Stimulated activated CD4-positive, alpha-beta T cell treated with anti-CD3 and anti-CD28 coated beads, Interleukin-2, amount 100 ng/mL, for 4 hours (primary cell): ENCODE data around the gene PRUNE2.
A peak's percentile ranks its signal among the peaks of the same experiment; 100 is the strongest.

ENCODE experiments used
- DNase-seq: peaks from one replicate; pipeline ENCODE4 v3.0.0-alpha.2; 2020; ENCODE audit warnings: low read depth

PRUNE2 gene

DNA sequence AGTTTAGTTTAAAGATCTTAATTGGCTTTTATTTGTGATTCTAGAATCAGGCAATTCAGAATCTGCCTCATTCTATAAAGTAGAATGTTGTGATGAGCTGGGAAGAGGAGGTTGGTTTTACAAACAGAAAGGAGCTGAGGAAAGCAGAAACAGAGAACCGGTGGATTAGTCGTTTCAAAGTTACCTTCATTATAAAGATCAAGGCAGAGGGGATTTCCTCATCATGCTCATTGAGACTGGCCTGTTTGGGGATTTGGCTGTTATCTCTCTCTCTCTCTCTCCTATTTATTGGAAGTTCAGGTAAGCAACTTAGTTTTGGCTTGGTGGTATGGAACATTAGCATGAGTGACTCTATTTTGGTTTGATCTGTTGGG is 313.0 kb downstream of the PRUNE2 start:
- DNase-seq, result no peak

DNA sequence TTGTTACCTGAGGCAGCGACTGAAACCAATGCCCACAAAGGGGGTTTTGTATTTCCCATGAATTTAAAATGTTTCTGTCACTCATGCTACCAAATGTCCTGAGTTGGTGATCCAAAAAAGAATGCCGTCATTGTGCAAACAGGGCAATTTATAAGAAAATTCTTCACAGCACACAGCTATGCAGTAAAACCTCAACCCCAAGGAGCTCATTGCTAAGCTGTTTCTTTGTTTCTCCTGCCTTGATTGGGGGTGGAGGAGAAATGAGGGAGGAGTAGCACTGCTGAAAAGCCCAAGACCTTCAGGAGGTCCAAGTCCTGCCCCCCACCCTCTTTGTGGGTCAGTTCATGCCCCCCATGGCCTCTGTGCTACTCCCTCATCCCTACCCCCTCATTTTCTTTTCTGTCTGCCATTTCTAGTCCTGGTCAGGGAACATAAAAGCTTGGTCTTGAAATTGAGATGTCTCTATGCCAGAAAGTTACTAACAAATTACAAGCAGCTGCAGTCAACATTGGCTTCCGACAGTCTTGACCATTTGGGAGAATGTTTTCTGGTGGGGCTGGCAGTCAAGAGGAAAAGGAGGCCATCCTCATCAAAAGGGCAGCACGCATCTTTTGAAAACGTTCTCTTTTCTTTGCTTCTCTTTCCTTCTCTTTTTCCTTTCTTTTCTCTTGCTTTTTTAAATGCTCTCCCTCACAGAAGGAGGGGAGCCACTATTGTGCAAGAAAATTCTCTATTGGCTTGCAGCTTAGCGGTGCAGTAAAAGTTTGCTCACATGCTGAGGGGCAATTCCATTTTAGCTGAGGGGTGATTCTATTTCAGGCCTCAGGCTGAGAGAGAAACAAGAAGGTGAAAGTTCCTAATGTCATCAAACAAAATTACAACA is 313.6 kb downstream of the PRUNE2 start:
- DNase-seq, result no peak

DNA sequence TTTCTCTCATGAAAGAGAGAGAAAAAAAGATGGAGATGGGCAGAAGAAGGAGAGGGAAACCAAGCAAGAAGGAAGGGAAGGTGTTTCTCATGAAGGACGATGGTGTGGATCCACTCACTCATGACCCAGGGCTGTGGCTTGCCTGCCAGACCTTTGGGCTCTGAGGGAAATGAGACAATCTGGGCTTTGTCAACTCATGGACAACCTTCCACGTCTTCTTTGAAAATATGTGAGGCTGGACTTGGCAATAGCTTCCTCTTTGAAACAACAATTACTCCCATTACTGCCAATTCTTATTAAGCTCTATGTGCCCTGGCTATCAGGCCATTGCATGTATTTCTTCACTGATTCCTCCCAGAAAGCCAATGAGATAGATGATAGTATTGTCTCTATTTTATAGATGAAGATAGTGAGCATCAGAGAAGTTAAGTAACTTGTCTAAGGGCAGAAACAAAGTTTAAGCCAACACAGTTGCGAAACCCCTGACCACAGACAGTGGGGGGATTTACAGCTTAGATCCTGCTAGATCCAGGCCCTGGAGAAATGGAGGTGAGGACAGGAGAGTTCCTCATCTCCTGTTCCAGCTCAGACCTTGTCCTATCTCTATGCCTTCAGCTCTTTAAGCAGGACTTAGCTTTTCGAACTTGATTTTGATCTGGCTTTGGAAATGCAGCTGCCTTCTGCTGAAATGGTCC is 314.5 kb downstream of the PRUNE2 start:
- no peak for DNase-seq

GRCh38 chr9:76588316-76588715 is 317.6 kb downstream of the PRUNE2 start:
- DNase-seq, result no peak

DNA sequence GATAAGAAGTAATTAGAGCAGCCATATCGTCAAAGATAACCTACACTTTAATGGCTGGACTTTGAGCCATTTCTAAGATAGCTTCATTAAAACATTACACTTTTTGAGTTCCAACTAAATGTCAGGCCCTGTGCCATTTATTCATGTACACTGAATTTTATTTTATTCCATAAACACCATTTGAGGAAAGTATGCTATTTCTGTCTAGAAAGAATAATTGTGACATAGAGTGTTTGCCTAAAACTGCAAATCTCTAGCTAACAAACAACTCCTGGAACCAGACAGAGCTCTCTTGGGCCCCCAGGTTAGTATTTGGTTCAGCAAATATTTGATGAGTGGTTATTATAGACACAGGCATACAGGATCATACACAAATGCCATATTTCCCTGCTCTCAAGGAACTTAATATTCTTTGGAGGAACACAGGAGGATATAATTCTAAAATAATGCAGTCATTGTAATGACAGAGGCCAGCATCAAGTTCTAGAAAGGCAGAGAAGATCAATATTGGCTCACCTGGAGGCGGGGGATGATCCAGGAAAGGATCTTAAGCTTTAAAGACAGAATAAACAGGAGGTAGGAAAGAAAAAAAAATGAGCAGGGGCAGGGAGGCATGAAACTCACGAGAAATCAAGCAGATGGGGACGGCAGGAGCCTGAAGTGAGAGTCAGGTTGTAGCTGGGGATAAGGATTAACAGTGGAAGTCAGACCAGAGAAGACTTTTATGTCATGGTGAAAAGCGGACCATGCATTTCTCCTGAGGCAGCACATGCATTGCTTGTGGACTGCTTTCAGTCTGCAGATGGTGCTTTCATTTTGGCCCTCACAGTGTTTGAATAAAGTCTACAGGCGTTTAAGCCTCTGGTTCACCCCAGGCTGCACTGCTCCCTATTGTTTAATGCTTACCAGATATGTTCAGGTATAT is 319.3 kb downstream of the PRUNE2 start:
- no peak for DNase-seq

- DNase-seq, result no peak
These were observed 320.2 kb downstream of the PRUNE2 start for GRCh38 chr9:76585487-76586389.

GRCh38 chr9:76583256-76583655 is 322.7 kb downstream of the PRUNE2 start:
- no peak for DNase-seq

GRCh38 chr9:76581731-76582130 is 324.2 kb downstream of the PRUNE2 start:
- DNase-seq, result no peak

DNA sequence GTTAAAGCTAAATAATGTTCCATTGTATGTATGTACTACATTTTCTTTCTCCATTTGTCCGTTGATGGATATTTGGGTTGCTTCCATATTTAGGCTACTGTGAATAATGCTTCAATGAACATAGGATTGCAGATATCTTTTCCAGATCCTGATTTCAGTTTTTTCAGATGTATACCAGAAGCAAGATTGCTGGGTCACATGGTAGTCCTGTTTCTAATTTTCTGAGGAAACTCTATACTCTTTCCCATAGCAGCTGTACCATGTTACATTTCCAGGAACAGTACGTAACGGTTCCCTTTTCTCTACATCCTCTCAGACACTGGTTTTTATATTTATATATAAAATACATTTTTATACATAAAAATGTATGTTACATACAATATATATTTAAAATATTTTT is 325.1 kb downstream of the PRUNE2 start:
- no peak for DNase-seq

- DNase-seq, result no peak
These were observed 325.7 kb downstream of the PRUNE2 start for GRCh38 chr9:76580188-76580587.

DNA sequence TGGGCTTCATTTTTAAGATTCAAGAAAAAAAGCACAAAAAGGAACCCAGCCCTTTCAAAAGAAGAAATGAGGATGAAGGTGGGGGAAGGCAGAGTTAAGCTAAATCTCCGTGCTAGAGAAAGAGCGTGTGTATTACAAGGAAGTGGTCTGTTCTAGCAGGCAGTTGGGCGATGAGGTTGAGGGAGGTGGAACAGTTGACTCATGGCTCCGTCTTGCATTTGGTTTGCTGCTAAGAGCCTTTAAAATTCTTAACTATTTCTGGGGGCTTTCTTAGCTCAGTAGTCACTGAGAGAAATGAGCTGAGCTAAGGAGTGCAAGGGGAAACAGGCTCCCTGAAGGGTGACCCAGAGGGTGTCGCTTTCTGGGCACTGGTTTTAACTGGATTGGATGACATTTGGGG is 329.6 kb downstream of the PRUNE2 start:
- DNase-seq, result peak; percentile 28

GRCh38 chr9:76575761-76576160 is 330.2 kb downstream of the PRUNE2 start:
- DNase-seq, result no peak

- no peak for DNase-seq
These were observed 331.8 kb downstream of the PRUNE2 start for GRCh38 chr9:76573905-76574760.

GRCh38 chr9:76573408-76573807 is 332.5 kb downstream of the PRUNE2 start:
- DNase-seq, result no peak

GRCh38 chr9:76572151-76572550 is 333.8 kb downstream of the PRUNE2 start:
- DNase-seq, result no peak

DNA sequence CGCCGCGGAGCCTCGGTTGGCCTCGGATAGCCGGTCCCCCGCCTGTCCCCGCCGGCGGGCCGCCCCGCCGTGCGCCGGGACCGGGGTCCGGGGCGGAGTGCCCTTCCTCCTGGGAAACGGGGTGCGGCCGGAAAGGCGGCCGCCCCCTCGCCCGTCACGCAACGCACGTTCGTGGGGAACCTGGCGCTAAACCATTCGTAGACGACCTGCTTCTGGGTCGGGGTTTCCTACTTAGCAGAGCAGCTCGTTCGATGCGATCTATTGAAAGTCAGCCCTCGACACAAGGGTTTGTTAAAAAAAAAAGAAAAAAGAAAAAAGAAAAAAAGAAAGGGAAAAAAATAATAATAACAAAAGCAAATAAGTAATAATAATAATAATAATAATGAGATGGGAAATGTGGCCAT is 334.2 kb downstream of the PRUNE2 start:
- no peak for DNase-seq

- DNase-seq, result no peak
These were observed 334.6 kb downstream of the PRUNE2 start for GRCh38 chr9:76571288-76571687.

GRCh38 chr9:76570826-76571225 is 335.1 kb downstream of the PRUNE2 start:
- no peak for DNase-seq

GRCh38 chr9:76567086-76567485 is 338.8 kb downstream of the PRUNE2 start:
- DNase-seq, result no peak

- no peak for DNase-seq
These were observed 341.6 kb downstream of the PRUNE2 start for GRCh38 chr9:76564297-76564696.
